Lung (tissue), 12 donors: Measurements from ENCODE around the gene BTG1. TPM values are rescaled to one million over a fixed set of nuclear protein-coding genes. Genes with fewer than 3 reads are reported as not detected.

Experiments used
- ATAC-seq: fragments of 200-7000 bp; cut with Tn5 transposase; one replicate; pipeline ENCODE4 v1.9.1; 2020; ENCODE audit warnings: moderate number of reproducible peaks; ENCODE audit not compliant: insufficient read depth, low FRiP score
- DNase-seq, 3 donors: peaks; one replicate each; pipeline ENCODE4 v3.0.0-alpha.2; 2013 to 2017
- H3K27ac ChIP-seq, 2 donors: one replicate each; pipeline ENCODE4 v1.5.1; 2013; ENCODE audit warnings: mild to moderate bottlenecking in 2 of 2, moderate library complexity in 2 of 2, control low read depth in 1 of 2, inconsistent platforms in 1 of 2, low read depth in 1 of 2, low read length in 1 of 2
- H3K27me3 ChIP-seq, 3 donors: one replicate each; pipeline ENCODE4 v1.5.1; 2013; ENCODE audit warnings: low read length in 2 of 3; ENCODE audit not compliant: control insufficient read depth in 3 of 3, insufficient read depth in 3 of 3
- H3K36me3 ChIP-seq, 4 donors: one replicate each; pipeline ENCODE4 v1.5.1; 2013; ENCODE audit warnings: low read length in 4 of 4, mild to moderate bottlenecking in 1 of 4, moderate library complexity in 1 of 4; ENCODE audit not compliant: control insufficient read depth in 4 of 4, insufficient read depth in 4 of 4
- H3K4me1 ChIP-seq, 5 donors: one replicate each; pipeline ENCODE4 v1.5.1; 2013; ENCODE audit warnings: low read length in 5 of 5, mild to moderate bottlenecking in 2 of 5, moderate library complexity in 1 of 5; ENCODE audit not compliant: control insufficient read depth in 5 of 5, insufficient read depth in 5 of 5
- H3K4me3 ChIP-seq: one replicate; pipeline ENCODE4 v1.5.1; 2013; ENCODE audit warnings: mild to moderate bottlenecking, control low read depth, moderate library complexity
- H3K9ac ChIP-seq, 2 donors: one replicate each; pipeline ENCODE4 v1.5.1; 2013; ENCODE audit warnings: low read length in 2 of 2, control low read depth in 1 of 2; ENCODE audit not compliant: insufficient read depth in 1 of 2
- H3K9me3 ChIP-seq, 4 donors: one replicate each; pipeline ENCODE4 v1.5.1; 2013; ENCODE audit warnings: low read length in 3 of 4, mild to moderate bottlenecking in 1 of 4, moderate library complexity in 1 of 4; ENCODE audit not compliant: control insufficient read depth in 4 of 4, insufficient read depth in 3 of 4
- WGBS, 2 donors: extraction: QIAGEN DNeasy Blood & Tissue Kit; methylation state at CpG; one replicate each; pipeline ENCODE4 v1.1.7; 2013; 5-methylcytosine and 5-hydroxymethylcytosine counted together
- polyA plus RNA-seq, 2 donors: library from polyadenylated mRNA; stranded (reverse); fragments of 200-250 nt; gene quantifications; one replicate each; pipeline ENCODE4 v1.2.1, GENCODE V29; 2013
- total RNA-seq, 2 donors: library from RNA; depleted of rRNA in 1 of 2; stranded (reverse); fragments of >200 nt in 1 of 2; gene quantifications; one replicate each; pipeline ENCODE4 v1.2.1, GENCODE V29; 2014 to 2021
- TF ChIP-seq, protein P1 (sequence below): IDR thresholded peaks from 2 replicates; pipeline ENCODE4 v1.5.1; 2012; ENCODE audit warnings: mild to moderate bottlenecking; ENCODE audit errors: control extremely low read depth, extremely low read depth
- donor health status: control.
- donor health status: control.
- donor health status: Bipolar disorder and iron deficiency.
- donor health status: healthy.
- donor health status: DM: yes; HTN: yes; CAD: no.

BTG1 gene
- total and polyA plus RNA-seq, 4 donors = 38.4 to 147 (median 89.7) TPM

DNA sequence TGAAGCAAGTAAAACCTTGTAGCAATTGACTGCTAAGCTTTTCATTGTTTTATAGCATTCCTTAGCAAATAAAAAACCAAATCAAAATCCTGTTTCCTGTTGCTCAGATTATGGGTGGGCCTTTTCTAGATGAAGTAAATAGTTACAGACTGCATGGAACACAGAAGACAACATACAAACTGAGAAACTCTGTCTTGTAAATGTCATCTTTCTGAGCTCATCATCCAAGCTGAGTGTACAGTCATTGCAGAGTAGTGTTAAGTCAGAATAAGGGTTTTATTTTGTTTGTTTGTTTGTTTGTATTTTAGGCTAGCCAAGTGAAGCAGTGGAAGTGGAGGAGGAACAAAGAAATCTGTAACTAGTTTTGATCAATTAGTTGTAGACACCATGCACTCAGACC, 24.4 kb upstream of the BTG1 start:
- H3K4me1 ChIP-seq = peaks cover 0 to 2% (median 0%) of the 10 kb centered on the region in 5 donors
- H3K9ac ChIP-seq = no peak overlapping the region
- H3K9me3 ChIP-seq = no peaks in the 10 kb centered on the region
- ATAC-seq (no peak), DNase-seq (no peak)
- no peaks in the 10 kb centered on the region for H3K27me3 ChIP-seq
- TF ChIP-seq, protein P1, sequence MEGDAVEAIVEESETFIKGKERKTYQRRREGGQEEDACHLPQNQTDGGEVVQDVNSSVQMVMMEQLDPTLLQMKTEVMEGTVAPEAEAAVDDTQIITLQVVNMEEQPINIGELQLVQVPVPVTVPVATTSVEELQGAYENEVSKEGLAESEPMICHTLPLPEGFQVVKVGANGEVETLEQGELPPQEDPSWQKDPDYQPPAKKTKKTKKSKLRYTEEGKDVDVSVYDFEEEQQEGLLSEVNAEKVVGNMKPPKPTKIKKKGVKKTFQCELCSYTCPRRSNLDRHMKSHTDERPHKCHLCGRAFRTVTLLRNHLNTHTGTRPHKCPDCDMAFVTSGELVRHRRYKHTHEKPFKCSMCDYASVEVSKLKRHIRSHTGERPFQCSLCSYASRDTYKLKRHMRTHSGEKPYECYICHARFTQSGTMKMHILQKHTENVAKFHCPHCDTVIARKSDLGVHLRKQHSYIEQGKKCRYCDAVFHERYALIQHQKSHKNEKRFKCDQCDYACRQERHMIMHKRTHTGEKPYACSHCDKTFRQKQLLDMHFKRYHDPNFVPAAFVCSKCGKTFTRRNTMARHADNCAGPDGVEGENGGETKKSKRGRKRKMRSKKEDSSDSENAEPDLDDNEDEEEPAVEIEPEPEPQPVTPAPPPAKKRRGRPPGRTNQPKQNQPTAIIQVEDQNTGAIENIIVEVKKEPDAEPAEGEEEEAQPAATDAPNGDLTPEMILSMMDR = no peak
- H3K4me3 ChIP-seq = no peak overlapping the region
- no peaks in the 10 kb centered on the region for H3K36me3 ChIP-seq
- H3K27ac ChIP-seq = no peak overlapping the region

DNA sequence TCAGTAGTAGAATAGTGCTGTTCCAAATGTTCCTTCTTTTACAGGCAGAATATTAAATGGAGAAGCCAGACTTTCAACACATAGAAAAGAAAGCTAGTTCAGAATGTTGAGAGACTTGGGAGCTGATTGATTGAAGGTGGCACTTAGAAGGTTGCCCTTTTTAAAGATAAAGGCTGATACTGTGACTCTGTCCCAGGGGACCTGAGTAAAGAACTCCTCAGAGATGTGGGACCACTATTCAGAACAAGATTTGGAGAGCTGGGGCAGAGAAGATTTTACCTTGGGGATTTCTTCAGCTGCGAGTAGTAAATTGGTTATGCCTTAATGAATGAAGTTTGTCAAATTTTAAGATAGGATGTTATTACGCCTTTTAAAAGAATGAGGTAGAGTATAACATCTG, 21.4 kb upstream of the BTG1 start:
- no peak for ATAC-seq
- WGBS, 2 donors = 97 to 98% methylated on average over 2 of the region's 2 CpGs

DNA sequence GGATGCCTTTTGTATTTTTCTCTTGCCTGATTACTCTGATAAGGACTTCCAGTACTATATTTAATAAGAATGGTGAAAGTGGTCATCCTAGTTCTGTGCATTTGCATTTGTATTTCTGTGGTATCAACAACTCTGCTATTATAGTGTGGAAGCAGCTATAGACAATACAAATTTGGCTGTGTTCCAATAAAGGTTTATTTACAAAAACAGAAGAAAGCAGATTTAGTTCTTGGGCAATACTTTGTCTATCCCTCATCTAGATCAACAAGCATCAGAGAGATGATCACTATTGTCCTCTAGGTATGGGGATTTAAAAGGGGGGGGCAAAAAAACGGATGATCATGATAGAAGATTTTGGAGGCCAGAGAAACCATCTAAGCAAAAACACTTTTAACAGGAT, 19.1 kb upstream of the BTG1 start:
- Histone ChIP-seq H3K27me3 (no peaks in the 10 kb centered on the region), H3K36me3 (no peaks in the 10 kb centered on the region), H3K9ac (no peak overlapping the region), H3K4me3 (no peak overlapping the region), H3K27ac (no peak overlapping the region), H3K9me3 (no peaks in the 10 kb centered on the region), H3K4me1 (no peaks in the 10 kb centered on the region)
- TF ChIP-seq, protein P1 = no peak
- DNase-seq = no peak
- no peak for ATAC-seq
- WGBS, 2 donors = 79 to 84% methylated on average over 1 of the region's 1 CpG

More for the DNA sequence above, 21.4 kb upstream of the BTG1 start:
- Histone ChIP-seq H3K36me3 (no peaks in the 10 kb centered on the region), H3K9ac (no peak overlapping the region), H3K27me3 (no peaks in the 10 kb centered on the region), H3K9me3 (no peaks in the 10 kb centered on the region), H3K4me3 (no peak overlapping the region), H3K4me1 (no peaks in the 10 kb centered on the region), H3K27ac (no peak overlapping the region)
- DNase-seq = no peak
- TF ChIP-seq, protein P1 = no peak

DNA sequence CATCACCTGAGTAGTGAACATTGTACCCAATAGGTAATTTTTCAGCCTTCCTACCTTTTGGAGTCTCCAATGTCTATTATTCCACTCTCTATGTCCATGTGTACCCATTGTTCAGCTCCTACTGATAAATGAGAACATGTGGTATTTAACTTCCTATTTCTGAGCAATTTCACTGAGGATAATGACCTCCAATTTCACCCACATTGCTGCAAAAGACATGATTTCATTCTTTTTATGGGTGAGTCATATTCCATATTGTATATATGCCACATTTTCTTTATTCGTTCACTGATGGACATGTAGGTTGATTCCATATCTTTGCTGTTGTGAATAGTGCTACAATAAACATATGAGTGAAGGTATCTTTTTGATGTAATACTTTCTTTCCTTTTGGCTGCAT, 16.4 kb upstream of the BTG1 start:
- WGBS, 2 donors = 77 to 92% methylated on average over 1 of the region's 1 CpG
- ATAC-seq = no peak

More for the DNA sequence above, 16.4 kb upstream of the BTG1 start:
- Histone ChIP-seq H3K4me3 (no peak overlapping the region), H3K9me3 (no peaks in the 10 kb centered on the region), H3K4me1 (peaks cover 0 to 10% (median 5%) of the 10 kb centered on the region in 5 donors), H3K27me3 (no peaks in the 10 kb centered on the region), H3K9ac (no peak overlapping the region), H3K36me3 (no peaks in the 10 kb centered on the region), H3K27ac (no peak overlapping the region)
- TF ChIP-seq, protein P1 = no peak
- no peak for DNase-seq
